MV-4-11 (cell line): ENCODE results near the gene LPP.

Experiments
- DNase-seq: peaks from one replicate; lab custom pipeline; 2025; lab: John Stamatoyannopoulos, UW

LPP gene

DNA sequence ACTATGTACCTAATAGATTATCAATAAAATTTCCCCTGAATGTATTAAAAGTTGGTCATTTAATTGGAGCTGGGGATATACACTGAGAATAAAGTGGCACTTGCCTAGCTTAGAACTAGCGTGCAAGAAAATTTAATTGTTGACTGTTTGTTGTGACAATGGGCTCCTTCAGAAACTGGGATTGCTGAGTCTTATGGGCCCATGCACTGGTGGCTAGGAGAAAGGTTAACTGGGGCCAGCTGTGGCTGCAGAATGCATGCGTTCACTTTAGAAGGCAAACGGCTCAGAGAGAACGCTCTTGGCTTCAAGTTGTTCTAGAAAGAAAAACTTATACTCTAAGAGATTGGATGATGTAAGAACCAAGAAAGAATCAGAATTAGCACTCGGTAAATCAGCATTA is 18.7 kb upstream of the LPP start:
- DNase-seq: no peak

DNA sequence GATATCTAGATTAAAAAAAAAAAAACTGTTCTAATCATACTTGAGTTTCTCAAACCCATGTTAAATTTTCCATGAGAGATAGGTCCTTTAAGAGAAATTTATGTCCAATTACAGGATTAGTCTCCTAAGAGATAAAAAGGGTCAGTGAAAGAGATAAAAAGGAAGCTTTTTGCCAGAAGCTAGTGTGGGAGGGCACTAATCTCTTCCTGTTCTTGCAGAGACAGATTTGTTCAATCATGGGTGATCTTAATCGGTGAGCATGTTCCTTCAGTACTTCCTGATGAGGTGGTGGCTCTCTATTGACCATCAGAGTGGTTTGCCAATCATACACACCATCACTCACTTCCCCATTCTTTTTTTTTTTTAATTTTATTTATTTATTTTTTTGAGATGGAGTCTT is 16.9 kb upstream of the LPP start:
- peak; percentile 86 for DNase-seq

DNA sequence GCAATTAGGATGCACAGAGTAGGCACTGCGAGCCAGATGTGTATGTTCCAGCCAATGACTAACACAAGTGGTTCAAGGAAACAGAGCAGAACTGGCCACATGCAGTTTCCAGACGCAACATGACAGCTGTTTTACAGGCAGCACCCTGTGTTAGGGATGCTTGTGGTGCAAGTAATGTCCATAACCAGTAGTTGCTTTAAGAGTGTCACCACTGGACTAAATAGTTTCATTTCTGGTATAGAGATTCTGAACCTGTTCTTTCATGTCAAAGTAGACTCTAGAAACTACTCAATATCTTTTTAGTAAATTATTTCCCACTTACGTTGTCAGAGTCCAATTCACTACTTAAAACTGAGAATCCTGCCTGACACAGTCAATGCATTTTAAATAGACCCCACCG is 14.5 kb upstream of the LPP start:
- no peak for DNase-seq

DNA sequence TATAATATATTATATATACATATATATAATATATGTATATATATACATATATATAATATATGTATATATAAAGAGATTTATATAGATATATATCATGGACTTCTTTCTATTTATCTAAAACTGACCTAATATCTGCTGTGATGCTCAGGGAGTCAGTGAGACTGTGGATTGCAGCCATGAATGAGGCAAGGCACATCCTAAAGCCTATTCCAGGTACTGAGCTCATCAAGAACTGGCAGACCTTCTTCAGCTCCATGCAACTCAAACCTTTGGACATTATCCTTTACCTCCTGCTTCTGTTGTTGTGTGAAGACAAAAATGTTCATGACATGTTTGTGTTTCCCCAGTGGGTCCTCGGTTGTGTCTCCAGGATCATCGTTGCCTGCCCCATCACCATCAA is 7.7 kb upstream of the LPP start:
- DNase-seq: no peak

DNA sequence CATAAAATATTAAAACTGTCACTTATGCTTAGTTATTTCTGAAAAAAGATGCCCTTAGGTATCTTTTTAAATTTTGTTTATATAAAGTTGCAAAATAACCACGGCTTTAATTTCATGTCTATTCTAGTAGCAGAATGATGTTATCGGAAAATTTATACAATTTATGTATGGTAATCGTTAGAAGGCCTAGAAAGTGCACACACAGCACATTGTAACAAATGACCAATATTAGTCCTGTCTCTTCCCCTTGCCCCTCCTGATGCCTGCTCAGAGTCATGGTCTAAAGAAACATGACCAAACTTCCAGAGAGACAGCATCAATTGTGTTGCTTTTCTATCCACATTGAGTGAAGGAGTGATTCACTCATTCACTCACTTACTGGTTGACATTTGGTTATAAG is 6.2 kb upstream of the LPP start:
- DNase-seq: no peak

DNA sequence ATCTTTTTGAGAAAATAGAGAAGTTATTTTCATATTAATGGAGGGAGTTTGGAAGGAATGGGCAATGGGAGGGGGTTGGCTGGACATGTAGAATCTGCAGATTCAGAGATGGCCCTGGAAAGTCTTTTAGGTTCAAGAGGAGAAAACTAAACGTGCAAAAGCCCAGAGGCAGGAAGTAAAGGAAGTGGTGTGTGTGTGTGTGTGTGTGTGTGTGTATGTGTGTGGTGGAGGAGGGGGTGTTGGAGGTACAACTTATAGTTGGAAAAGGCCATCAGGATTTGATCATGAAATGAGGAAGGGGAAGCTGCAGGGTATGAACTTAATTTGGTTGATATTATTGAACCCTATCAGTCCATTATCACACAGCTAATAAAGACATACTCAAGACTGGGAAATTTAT is 5.6 kb upstream of the LPP start:
- no peak for DNase-seq

DNA sequence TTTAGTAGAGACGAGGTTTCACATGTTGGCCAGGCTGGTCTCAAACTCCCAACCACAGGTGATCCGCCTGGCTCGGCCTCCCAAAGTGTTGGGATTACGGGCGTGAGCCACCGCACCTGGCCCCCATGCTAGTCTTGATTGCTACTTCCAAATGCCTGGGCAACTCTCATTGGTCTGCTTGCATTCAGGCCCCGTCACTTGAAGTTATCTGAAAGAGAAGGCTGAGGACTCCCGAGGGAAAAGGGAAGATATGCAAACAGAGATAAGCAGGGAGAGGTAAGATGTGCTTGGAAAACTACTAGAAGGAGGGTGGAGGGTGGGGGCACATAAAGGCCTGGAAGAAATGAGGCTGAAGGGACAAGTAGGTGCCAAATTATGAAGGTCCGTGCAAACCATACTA is 4.4 kb upstream of the LPP start:
- DNase-seq: no peak

DNA sequence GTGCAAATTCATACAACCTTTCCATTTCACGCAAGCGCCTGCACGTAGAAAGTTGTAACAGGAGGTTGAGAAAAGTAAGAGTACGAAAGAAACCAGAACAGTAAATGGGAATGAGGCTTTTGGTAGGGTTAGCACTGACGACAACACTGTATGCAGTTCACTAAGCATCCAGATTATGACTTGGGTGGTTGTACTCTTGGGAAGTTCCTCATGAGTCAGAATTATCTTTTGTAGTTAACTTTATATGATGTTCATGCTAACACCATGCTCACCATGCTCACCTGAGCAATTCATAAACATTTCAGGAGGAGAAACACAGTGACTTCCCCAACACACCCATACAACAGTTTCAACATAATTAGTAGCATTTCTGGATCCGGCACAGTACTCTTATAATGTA is 3.0 kb upstream of the LPP start:
- no peak for DNase-seq

DNA sequence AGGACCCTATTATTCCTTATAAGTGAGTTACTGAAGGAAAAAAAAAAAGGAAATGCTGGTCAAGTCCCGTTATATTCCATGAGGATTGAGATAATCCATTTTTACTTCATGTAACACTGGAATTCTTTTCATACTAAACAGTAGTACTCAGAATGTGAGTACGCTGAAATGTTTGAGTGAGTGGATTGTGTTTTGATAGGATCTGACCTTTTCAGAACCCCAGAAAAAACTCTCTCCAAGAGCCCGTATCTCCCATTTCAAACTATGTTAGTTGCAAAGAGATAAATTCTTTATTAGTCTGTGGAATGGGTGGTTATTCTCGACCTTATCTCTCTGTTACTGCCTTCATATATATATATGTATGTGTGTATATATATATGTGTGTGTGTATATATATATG is 2.5 kb upstream of the LPP start:
- no peak for DNase-seq

DNA sequence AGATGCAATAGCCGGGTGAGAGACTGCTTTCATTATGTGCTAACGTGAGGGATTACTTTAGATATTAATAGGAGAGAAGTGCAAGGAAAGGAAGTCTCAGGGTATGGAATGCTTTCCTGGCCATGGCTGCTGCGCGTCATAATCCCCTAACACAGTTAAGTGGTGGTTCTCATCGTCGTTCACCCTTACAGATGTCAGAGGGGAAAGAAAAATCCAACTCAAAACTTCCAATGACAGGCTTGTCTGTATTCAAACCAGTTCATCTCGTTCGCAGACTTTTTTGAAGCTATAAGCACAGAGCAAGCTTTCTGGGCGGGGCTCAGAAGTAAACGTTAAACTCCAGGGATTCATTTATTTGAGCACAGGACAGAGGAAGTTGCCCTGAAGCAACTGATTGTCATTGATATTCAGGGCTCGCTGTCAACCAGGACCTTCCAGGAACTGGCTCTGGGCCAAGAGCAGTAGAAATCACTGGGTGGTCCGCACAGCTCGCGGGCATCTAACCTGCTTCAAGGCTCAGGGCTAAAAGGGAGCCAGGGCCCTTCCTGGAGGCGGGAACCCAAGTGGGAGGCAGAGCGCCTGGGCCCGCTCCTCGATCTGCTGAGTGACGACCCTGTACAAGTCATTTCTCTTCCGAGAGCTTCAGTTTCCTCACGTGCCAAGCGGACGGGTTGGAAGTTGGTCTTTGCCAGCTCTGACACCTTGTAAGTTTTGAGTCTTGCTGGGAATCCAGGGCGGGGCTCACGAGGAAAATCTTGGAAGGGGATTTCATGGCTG is 1.1 kb upstream of the LPP start:
- DNase-seq: no peak

DNA sequence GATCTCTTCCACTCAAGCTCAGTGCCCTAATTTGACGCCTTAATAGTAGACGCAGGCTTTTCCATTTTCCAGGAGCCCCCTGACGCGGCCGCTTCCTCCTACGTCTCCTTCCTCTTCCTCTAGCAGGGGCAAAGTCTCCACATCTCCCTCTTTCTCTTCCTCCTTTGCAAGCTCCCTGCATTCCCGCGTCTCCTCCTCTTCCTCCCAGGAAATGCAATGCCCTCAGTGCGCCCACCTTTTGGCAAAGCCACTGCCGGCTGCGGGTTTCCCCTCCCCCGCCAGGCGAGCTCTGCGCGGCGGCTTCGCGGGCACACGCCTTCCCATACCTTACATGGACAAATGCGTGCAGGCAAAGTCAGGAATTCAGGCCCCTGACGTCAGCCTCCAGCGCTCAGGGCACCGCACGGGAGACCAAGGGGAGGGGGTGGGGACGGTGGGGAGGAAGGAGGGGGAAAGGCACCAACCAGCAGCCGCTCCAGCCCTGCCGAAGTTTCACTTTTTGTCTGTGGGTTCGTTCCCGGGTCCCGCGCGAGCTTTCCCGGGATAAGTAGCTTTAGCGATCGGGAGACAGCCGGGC is 432 bp upstream of the LPP start:
- DNase-seq: peak; percentile 41

DNA sequence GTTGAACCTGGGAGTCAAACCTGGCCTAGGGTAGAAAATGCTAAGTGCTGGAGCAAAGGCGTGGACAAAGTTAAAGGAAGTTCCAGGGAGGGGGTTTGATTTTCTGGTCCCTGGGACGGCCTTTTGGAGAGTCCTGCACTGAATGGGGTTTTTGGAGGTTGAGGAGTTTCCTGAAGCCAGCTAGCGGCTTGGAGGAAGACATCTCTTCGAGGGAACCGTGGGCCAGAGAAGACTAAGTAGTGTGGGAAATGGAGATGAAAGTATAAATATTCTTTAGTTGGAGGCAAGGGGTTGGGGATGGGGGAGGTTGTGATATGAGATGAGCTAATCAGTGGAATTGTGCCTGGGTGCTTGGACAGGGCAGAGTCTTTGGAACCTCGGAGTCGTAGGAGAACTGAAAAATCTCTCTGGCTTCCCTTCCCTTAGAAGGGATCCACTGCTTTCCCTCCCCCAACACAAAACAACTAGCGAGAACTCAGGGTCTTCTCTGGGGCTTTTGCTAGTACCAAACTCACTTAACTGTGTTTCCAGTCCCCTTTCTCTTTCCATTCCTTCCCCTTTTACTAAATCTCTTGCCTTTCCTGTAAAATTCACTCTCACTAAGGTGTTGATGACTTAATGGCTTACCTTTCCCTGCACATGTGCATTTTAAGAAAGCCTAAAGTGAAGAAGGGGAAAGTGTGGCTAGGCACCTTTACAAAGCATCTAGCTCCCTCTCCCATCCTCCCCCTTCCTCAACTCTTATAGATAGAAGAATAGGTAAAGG is 1.0 kb downstream of the LPP start:
- no peak for DNase-seq

DNA sequence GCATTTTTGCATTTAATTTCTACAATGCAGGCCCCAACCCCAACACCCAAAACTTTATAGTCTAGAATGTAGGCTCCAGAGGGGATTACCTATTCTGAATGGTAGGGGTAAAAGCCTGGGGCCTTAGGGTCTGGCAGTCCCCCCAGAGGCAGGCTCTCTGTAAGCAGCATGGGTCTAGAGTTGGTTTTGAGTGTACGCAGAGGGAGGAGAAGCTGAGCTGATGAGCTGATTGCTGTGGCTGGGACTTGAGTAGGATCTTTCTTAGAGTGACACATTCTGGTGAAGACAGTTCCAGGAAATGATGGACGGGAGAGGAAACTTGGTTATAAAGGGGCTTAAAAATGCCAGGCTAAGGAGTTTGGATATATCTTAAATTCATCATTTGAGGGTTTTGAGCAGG is 2.1 kb downstream of the LPP start:
- DNase-seq: no peak

DNA sequence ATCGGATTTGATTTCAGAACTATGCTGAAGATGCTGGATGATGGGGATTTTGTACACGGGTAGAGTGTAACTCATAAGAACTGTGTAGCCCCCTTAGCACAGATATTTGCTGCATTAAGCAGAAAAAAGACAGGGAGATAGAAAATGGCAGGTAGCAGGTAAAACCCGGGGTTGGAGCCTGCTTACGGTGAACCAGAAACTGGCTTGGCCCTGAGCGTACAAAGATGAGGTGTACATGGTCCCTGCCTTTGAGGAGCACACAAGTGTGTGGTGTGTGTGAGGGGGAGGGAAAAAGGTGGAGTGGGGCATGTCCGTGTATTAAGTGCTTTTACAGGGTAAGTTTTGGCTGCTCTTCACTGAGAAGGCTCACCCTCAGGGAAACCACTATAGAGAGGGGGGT is 3.5 kb downstream of the LPP start:
- no peak for DNase-seq

DNA sequence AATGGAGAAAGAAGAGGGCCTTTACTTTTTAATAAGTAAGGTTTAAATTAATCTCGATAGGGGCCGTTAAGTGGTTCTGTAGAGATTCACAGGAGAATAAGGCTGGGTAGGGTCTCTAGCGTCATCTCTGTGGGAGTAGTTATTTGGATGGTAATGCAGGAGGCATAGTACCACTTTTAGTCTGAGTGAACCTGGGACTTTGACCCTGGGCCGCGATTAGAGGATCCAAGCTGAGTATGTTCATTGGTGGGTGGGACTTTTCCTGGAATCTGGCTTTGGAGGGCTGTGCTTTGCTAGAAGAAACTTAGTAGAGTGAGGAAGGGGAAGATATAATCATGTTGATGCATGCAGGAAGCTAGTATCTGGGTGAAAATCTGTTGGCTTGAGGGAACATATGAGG is 4.0 kb downstream of the LPP start:
- DNase-seq: no peak

DNA sequence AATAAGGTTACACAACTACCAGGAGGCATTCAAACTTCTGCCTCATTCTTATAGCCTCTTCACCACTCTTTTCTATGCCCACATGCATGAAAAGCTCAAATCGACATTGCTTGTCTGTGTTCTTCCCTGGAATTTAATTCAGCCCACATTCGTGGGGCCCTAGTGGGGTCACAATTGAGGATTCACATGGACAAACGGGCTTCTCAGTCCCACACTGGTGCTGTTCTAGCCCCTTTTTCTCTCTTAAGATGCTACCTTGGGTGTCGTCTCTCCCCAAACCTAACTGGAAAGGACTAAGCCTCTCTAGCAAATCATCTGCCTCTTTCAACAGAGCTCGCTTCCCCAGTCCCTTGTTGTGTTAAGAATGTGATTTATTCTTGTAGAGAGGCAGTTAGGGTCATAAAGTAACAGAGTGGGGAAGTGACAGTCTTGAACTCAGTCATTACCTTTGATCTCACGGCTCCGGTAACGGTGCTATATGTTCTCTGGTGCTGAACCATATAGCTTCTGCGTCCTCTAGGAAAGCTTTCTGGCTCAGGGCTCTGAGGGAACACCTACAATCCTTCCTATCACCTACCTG is 4.9 kb downstream of the LPP start:
- DNase-seq: no peak

DNA sequence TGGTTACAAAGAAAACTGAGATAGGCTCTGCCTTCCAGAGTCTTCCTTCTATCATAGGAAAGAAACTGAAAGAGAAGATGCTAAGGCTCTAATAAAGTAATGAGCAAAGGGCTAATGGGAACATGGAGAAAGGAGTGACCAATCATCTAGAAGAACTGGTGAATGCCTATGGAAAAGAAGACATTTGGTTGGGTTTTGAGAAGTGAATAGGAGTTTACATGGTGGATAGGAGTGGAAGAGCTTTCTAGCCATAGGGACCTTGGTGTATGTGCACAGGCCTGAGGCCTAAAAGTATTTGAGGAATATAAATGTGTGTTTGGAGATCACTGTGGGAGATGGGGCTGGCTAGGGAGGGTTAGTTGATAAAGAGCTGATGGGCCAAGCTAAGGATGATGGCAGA is 6.8 kb downstream of the LPP start:
- DNase-seq: no peak

DNA sequence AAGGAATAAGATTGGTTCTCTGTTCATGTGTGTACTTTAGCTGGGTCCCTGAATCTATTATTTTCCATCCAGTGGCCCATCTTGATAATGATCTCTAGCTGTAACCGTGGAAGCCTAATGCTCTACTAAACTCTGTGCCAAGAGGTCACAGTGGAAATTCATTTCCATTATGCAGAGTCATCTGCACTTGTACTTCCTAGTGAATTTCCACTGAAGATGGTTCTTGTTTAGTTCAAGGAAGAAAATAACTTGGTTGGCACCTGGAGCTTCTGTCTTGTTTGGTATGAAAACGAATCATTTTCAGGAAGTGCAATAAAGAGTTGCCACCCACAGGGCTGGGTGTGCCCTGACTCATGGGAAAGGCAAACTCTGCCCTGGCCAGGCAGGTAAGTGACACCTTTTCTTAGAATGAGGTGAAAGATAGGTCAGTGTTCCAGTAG is 10.3 kb downstream of the LPP start:
- no peak for DNase-seq

DNA sequence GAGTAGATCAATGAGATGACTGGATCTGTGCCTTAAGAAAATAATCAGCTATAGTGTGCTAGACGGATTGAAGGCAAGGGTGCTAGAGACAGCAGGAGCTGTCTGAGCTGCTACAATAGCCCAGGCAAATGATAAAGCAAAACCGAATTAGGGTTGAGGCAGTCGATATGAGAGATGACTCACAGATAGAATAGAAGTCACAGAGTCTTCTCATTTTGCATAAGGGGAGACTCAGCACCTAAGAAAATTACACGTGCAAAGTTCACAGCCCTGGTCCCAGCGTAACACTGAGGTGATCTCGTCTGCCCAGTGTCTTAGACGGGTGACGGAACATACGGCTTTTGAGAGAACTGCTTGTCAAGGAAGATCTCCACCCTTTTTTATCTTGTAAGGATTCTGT is 11.6 kb downstream of the LPP start:
- no peak for DNase-seq

DNA sequence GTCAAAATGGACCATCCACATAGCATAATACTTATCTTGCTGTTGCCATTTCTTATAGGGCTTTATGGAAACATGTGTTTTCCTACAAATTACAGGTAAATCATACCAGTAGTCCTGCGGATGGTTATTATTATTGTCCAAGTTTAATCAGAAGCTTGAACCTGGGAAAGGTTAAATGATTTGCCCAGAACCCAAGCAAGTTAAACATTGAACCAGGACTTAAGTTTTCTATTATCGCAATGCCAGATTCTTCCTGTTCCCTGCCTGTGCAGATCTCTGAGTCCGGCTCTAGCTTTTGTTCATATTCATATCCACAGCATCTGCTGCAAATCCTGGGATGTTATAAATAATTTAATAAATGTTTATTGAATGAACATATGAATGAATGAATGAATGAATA is 12.5 kb downstream of the LPP start:
- no peak for DNase-seq

DNA sequence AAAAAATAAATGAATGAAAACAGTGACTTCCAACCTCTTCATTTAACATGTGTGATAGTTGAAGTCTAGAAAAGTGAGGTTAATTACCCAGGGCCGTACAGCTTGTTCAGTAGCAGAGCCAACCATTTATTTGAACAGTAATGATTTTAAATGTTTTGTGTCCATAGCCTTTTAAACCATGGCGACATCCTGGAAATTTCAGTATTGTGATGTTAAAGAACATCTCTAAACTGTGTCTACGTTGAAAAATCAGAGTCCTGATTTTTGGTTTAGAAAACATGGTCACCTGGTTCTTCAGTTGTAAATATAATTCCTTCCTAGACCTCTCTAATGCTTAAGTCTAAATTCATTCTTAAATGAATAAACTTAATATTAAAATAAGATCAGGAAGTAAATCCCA is 14.2 kb downstream of the LPP start:
- no peak for DNase-seq

DNA sequence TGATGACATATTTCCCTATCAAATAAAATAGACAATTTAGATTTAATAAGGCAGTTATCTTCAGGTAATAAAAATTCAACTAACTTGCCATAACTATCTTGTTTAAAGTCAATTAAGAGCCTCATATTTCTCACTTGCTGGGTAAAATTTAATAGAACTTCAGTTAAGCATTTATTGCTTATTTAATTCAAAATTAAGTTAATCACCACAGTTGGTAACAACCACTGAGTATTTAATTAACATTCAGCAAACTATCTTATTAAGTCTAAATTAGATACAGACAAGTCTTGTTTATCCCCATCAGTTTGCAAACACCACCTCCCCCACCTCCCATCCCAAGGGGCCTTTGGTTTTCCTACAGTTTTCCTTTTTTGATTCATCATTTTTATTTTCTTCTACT is 14.7 kb downstream of the LPP start:
- no peak for DNase-seq

DNA sequence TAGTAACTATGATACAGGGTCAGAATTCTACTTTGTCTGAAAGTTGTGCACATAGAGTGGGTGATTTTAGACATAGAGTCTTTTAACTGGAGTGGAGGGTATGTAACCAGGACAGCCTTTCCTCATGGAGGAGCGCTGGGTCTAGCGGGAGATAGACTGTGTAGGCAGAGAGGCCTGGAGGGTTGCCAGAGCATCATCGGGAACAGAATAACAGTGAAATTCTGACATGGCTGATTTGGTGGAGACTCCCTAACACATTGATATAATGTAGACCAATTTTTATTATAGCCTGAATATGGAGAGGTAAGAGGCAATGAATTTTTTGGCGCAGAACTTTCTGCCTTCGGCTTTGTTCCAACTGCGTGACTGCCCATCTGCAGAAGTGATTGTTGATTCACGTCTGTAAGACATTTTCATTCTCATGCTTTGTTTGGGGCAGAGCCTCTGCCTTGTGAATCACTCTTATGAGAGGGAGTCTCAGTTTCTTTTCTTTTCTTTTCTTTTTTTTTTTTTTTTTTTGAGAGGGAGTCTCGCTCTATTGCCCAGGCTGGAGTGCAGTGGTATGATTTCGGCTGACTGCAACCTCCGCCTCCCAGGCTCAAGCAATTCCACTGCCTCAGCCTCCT is 16.0 kb downstream of the LPP start:
- no peak for DNase-seq
